ENCODE results near the gene NDUFS3. TPM values are rescaled to one million over a fixed set of nuclear protein-coding genes. Genes with fewer than 3 reads are reported as not detected.

Gene NDUFS3
- total RNA-seq, 2 donors from 2014 or later: 65.6 to 70.3 TPM

GRCh38 chr11:47609675-47610074, 30.8 kb downstream of the NDUFS3 start:
- DNase-seq (ENCODE audit: low spot score): no peak
- intact Hi-C loops (cut with DNase I): no loop called here

GRCh38 chr11:47611348-47611794, 32.5 kb downstream of the NDUFS3 start:
- DNase-seq (ENCODE audit: low spot score): peak; percentile 53
- intact Hi-C loops (cut with DNase I): no loop called here

DNA sequence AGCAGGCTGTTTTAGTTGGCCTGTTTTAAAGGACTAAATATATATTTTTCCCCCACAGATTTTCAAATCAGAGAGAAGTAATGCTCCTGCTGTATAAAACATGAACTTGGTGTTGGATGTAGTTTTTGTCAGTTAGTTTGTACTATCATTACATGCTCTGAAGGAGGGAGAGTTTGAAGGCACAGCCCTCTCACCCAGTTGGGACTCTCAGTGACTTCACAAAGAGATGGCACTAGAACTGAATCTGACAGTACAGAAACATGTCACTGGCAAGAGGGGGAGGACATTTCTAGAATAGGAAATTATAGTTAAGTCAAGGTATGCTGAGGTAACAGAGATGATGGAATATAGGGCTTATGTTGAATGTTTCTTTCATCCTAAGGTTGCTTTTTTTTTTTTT, 36.4 kb downstream of the NDUFS3 start:
- no peak for DNase-seq (ENCODE audit: low spot score)
- intact Hi-C loops (cut with DNase I): no loop called here

GRCh38 chr11:47616726-47617416, 38.0 kb downstream of the NDUFS3 start:
- DNase-seq (ENCODE audit: low spot score): no peak
- intact Hi-C loops (cut with DNase I): no loop called here

GRCh38 chr11:47617417-47617809, 38.5 kb downstream of the NDUFS3 start:
- no peak for DNase-seq (ENCODE audit: low spot score)
- intact Hi-C loops (cut with DNase I): no loop called here

DNA sequence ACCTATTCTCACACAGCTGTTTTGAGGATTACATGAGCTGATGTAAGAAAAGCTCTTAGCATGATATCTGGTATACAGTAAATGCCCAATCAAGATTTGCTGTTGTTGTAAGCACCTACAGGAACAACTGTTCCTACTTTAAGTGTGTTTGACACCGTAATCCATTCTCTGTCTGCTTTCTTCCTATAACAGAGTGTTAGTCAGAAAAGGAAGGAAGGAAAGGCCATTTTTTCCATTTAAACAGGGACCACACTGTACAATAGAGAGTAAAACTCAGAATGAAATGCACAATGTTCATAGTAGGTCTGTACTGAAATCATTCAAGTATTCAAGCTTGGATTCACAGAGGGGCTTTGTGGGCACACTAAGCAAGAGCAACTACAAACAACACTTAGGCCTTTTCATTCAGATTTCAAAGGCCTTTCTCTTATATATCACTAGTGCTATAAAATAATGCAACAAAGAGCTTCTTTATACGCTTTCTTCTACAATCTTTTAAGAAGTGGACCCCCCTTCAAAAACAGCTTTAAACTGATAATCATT, 42.0 kb downstream of the NDUFS3 start:
- no peak for DNase-seq (ENCODE audit: low spot score)
- intact Hi-C loops (cut with DNase I): no loop called here

DNA sequence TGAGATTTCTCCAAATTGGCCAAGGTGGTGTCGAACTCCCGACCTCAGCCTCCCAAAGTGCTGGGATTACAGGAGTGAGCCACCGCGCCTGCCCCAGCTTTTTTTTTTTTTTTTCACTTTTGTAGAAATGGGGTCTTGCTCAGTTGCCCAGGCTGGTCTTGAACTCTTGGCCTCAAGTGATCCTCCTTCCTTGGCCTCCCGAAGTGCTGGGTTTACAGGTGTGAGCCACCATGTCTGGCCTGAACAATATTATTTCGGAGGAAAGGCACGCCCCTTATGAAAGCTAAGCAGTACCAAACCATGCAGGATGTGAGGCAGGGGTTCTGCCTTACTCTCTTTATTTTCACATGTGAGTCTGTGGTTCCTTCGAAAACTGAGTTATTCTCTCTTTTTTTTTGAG, 47.4 kb downstream of the NDUFS3 start:
- no peak for DNase-seq (ENCODE audit: low spot score)
- intact Hi-C loops (cut with DNase I): no loop called here

GRCh38 chr11:47628026-47628425, 49.2 kb downstream of the NDUFS3 start:
- intact Hi-C loops (cut with DNase I): no loop called here

DNA sequence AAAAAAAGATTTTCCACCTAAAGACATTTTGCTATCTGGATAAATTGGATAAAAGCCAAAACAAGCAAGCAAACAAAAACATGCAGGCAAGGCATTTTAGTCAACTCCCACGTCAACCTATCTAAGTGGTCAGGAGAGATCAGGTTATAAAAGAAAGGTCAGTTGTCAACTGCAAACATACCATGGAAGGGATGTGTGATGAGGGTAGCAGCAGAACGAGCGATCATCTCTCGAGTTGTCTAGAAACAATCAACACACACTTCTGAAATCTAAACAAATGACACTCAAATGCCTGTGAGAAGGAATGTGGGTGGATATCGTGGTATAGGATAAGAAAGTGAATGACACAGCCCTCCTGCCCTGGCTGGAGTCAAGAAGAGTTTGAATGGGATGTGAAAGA, 52.6 kb downstream of the NDUFS3 start:
- intact Hi-C loops (cut with DNase I): no loop called here
- DNase-seq (ENCODE audit: low spot score): no peak

More at GRCh38 chr11:47628026-47628425, 49.2 kb downstream of the NDUFS3 start:
- DNase-seq (ENCODE audit: low spot score): no peak

Other genes with a start within 250 kb of the NDUFS3 start
- under 1 TPM; 0.19 to 0.37 TPM for gene MYBPC3, start 226.4 kb upstream of the NDUFS3 start, total RNA-seq
- gene SPI1, start 200.5 kb upstream of the NDUFS3 start, total RNA-seq: 10 to 100 TPM; 27.7 to 47.0 TPM
- gene SLC39A13, start 170.5 kb upstream of the NDUFS3 start, total RNA-seq: 10 to 100 TPM; 96.1 to 98.1 TPM
- gene PSMC3, start 152.6 kb upstream of the NDUFS3 start, total RNA-seq: 100 to 1,000 TPM; 104 to 129 TPM
- under 1 TPM; 0.33 to 0.69 TPM for gene RAPSN, start 129.9 kb upstream of the NDUFS3 start, total RNA-seq
- 10 to 100 TPM; 83.8 to 96.3 TPM for gene CELF1, start 25.9 kb upstream of the NDUFS3 start, total RNA-seq
- 10 to 100 TPM; 28.9 to 29.2 TPM for gene PTPMT1, start 13.5 kb upstream of the NDUFS3 start, total RNA-seq
- gene KBTBD4, start 104 bp upstream of the NDUFS3 start, total RNA-seq: 10 to 100 TPM in 1 of 2 donors, 1 to 10 TPM in 1; 9.5 to 12.3 TPM
- 1 to 10 TPM; 3.4 to 7.2 TPM for gene FAM180B, start 7.6 kb downstream of the NDUFS3 start, total RNA-seq
- 1 to 10 TPM; 2.0 to 7.1 TPM for gene C1QTNF4, start 15.3 kb downstream of the NDUFS3 start, total RNA-seq
- 10 to 100 TPM; 56.3 to 63.4 TPM for gene MTCH2, start 63.5 kb downstream of the NDUFS3 start, total RNA-seq
- under 1 TPM; 0.48 to 0.79 TPM for gene AGBL2, start 136.3 kb downstream of the NDUFS3 start, total RNA-seq
- gene FNBP4, start 188.3 kb downstream of the NDUFS3 start, total RNA-seq: 10 to 100 TPM; 76.0 to 76.6 TPM